Nucleus accumbens (tissue), 56 donors: ENCODE data around the gene NASP.

ENCODE experiments used
- DNase-seq, 56 donors: peaks; one replicate each; lab custom pipeline; 2025; lab: John Stamatoyannopoulos, UW

Gene NASP

DNA sequence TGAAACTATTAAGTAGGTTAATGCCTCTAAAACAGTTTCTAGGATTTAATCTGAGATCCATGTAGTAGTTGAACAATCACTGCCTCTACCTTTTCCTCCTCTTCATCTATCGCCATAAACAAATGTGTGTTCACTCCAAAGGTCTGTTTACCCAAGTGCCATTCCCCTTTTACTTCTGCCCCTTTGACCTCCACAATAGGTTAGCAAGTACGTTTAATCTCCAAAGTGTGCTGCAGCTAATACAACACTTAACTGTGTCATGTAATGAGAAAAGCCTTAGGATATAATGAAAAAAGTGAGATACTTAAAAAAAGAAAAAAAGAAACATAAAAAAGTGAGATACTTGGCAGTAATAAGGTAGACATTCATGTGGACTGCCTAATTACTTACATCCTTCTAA is 74.3 kb downstream of the NASP start:
- no peak for DNase-seq

DNA sequence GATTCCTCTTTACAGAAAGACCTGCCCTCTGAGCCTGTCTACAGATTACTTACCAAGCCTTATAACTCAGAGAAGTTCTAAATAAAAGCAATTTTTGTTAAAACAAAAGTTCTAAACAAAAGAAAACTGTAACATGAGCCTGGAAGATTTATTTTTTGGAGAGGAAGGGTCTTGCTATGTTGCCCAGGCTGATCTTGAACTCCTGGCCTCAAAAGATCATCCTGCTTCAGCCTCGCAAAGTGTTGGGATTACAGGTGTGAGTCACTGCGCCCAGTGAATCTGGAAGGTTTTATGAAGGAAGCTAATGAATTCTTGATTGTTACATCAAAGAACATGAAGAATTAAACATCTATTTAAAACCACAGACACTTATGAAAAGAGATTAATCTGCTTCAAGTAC is 75.4 kb downstream of the NASP start:
- DNase-seq, result no peak

- no peak for DNase-seq
These were observed 76.5 kb downstream of the NASP start for GRCh38 chr1:45660336-45660735.

DNA sequence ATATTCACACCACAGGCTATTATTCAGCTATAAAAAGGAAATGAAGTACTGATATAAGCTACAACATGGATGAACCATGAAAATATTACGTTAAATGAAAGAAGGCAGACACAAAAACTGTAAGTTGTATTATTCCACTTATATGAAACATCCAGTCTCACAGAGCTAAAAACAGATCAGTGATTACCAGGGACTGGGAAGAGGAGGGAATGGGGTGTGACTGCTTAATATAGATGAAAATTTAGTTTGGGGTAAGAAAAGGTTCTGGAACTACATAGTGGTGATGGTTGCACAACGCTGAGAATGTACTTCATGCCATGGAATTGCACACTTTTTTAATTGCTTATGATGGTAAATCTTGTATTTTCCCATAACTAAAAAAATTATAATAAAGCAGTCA is 83.0 kb downstream of the NASP start:
- no peak for DNase-seq

GRCh38 chr1:45667321-45668111 is 83.7 kb downstream of the NASP start:
- no peak for DNase-seq
